GM10266 (cell line): Measurements from ENCODE around the gene DHRS1.

Experiments used
- DNase-seq: peaks from one replicate; pipeline ENCODE4 v3.0.0; 2012; ENCODE audit errors: extremely low spot score
- TF ChIP-seq, protein P1 (sequence below): IDR thresholded peaks from 2 replicates; pipeline ENCODE4 v1.5.1; 2012; ENCODE audit warnings: mild to moderate bottlenecking, low read depth; ENCODE audit not compliant: control insufficient read depth, insufficient read depth; ENCODE audit errors: missing control alignments

DHRS1 gene

GRCh38 chr14:24316597-24316950, 17.0 kb upstream of the DHRS1 start:
- no peak for DNase-seq
- TF ChIP-seq, protein P1, sequence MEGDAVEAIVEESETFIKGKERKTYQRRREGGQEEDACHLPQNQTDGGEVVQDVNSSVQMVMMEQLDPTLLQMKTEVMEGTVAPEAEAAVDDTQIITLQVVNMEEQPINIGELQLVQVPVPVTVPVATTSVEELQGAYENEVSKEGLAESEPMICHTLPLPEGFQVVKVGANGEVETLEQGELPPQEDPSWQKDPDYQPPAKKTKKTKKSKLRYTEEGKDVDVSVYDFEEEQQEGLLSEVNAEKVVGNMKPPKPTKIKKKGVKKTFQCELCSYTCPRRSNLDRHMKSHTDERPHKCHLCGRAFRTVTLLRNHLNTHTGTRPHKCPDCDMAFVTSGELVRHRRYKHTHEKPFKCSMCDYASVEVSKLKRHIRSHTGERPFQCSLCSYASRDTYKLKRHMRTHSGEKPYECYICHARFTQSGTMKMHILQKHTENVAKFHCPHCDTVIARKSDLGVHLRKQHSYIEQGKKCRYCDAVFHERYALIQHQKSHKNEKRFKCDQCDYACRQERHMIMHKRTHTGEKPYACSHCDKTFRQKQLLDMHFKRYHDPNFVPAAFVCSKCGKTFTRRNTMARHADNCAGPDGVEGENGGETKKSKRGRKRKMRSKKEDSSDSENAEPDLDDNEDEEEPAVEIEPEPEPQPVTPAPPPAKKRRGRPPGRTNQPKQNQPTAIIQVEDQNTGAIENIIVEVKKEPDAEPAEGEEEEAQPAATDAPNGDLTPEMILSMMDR, result no peak

GRCh38 chr14:24315807-24316596, 16.4 kb upstream of the DHRS1 start:
- DNase-seq, result no peak
- TF ChIP-seq, protein P1, result no peak

GRCh38 chr14:24315243-24315806, 15.7 kb upstream of the DHRS1 start:
- no peak for DNase-seq
- TF ChIP-seq, protein P1, result no peak

GRCh38 chr14:24314377-24315193, 15.0 kb upstream of the DHRS1 start:
- DNase-seq, result no peak
- TF ChIP-seq, protein P1, result no peak

DNA sequence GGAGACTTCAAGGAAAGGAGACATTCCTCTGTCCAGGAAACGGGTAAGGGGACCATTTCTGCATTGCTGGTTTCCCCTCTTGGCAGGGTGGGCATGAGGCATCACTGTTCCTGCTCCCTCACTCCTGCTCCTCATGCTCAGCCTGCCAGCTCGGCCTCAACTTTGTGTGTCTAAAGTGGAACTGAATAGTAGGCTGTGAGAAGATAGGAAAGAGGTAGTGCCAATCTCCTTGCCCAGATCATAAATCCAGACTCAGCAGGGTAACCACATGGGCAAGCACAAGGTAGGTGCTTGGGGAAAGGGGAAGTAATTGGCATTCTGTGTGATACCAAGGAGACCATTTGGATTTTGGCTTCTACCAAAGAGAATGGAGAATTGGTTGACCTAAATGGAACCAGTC, 14.3 kb upstream of the DHRS1 start:
- TF ChIP-seq, protein P1, result no peak
- DNase-seq, result no peak

GRCh38 chr14:24312736-24313507, 13.3 kb upstream of the DHRS1 start:
- DNase-seq, result no peak

More at GRCh38 chr14:24312736-24313507, 13.3 kb upstream of the DHRS1 start:
- TF ChIP-seq, protein P1, result no peak
